H1 (cell line): ENCODE measurements around the gene AGBL1.

Experiments
- JUND ChIP-seq: IDR thresholded peaks from 2 replicates; pipeline ENCODE4 v1.6.1; 2011; ENCODE audit warnings: mild to moderate bottlenecking, improper control_type of control experiment, low read length
- KDM5A ChIP-seq: fragments of 200-600 bp; IDR thresholded peaks from 2 replicates; pipeline ENCODE4 v1.7.1; 2012; ENCODE audit warnings: mild to moderate bottlenecking, low read length, inconsistent platforms, mixed read lengths
- MAFK ChIP-seq: IDR thresholded peaks from 2 replicates; pipeline ENCODE4 v1.6.1; 2012; ENCODE audit warnings: low read depth, mild to moderate bottlenecking, improper control_type of control experiment, low read length
- PHF8 ChIP-seq: fragments of 200-600 bp; sonication (generic); conservative IDR thresholded peaks from 2 replicates; pipeline ENCODE4 v1.7.1; 2012; ENCODE audit warnings: low read depth, mild to moderate bottlenecking, inconsistent platforms, low read length, moderate library complexity
- POLR2A ChIP-seq, 2 experiments: IDR thresholded peaks; 1 replicate in 1 of 2; 2 replicates in 1 of 2; pipeline ENCODE4 v1.6.1; 2011; ENCODE audit warnings: low read depth in 2 of 2, low read length in 2 of 2, mild to moderate bottlenecking in 2 of 2; ENCODE audit errors: control extremely low read depth in 1 of 2
- SUZ12 ChIP-seq: fragments of 200-600 bp; sonication (generic); IDR thresholded peaks from 2 replicates; pipeline ENCODE4 v1.6.1; 2012; ENCODE audit warnings: mild to moderate bottlenecking, inconsistent platforms, low read length, moderate library complexity, mixed read lengths
- YY1 ChIP-seq: IDR thresholded peaks from 2 replicates; pipeline ENCODE4 v1.6.1; 2011; ENCODE audit warnings: low read depth, mild to moderate bottlenecking, low read length
- ZNF274 ChIP-seq: IDR thresholded peaks from 2 replicates; pipeline ENCODE4 v1.7.0; 2012; ENCODE audit warnings: low read length, borderline replicate concordance; ENCODE audit errors: extremely low read depth
- TF ChIP-seq, protein P1 (sequence below), 3 experiments: IDR thresholded peaks; 1 replicate in 2 of 3; 2 replicates in 1 of 3; pipeline versions ENCODE4 v1.5.1 to v1.6.1; 2011; ENCODE audit warnings: low read length in 3 of 3, mild to moderate bottlenecking in 3 of 3, inconsistent platforms in 2 of 3, low read depth in 1 of 3, moderate library complexity in 1 of 3; ENCODE audit not compliant: insufficient read depth in 1 of 3; ENCODE audit errors: control extremely low read depth in 1 of 3
- TF ChIP-seq, protein P2 (sequence below): IDR thresholded peaks from 2 replicates; pipeline ENCODE4 v1.6.1; 2012; ENCODE audit warnings: inconsistent platforms
- TF ChIP-seq, protein P3 (sequence below): fragments of 300-600 bp; sonication (generic); IDR thresholded peaks from 2 replicates; pipeline ENCODE4 v1.7.1; 2012; ENCODE audit warnings: low read length, moderate library complexity, mild to moderate bottlenecking, inconsistent platforms; ENCODE audit not compliant: insufficient replicate concordance

DNA sequence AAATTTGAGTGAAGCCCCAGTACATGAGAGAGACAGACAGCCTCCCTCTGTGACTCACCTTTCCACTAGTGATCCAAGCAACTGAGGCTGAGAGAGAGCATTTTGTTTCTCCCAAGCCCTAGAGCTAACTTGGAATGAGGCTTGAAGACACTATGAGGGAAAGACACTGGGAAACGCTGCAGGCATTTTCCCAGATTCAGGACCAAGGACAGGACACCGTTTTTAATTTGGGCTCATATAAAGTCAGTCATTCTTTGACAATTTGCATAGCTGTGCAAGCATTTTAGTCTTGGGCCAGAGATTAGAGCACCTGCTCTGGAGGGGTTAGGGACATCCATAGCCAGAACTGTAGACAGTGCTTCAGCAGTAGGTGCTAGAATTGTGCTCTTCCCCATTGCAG, 249.0 kb downstream of the AGBL1 start:
- TF ChIP-seq, protein P1, sequence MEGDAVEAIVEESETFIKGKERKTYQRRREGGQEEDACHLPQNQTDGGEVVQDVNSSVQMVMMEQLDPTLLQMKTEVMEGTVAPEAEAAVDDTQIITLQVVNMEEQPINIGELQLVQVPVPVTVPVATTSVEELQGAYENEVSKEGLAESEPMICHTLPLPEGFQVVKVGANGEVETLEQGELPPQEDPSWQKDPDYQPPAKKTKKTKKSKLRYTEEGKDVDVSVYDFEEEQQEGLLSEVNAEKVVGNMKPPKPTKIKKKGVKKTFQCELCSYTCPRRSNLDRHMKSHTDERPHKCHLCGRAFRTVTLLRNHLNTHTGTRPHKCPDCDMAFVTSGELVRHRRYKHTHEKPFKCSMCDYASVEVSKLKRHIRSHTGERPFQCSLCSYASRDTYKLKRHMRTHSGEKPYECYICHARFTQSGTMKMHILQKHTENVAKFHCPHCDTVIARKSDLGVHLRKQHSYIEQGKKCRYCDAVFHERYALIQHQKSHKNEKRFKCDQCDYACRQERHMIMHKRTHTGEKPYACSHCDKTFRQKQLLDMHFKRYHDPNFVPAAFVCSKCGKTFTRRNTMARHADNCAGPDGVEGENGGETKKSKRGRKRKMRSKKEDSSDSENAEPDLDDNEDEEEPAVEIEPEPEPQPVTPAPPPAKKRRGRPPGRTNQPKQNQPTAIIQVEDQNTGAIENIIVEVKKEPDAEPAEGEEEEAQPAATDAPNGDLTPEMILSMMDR (IDR thresholded peaks at IDR 0.05; ENCODE audit: control extremely low read depth in 1 of 3, insufficient read depth in 1 of 3, low read depth in 1 of 3, low read length in 3 of 3) = no peak
- TF ChIP-seq POLR2A (IDR thresholded peaks at IDR 0.05; ENCODE audit: control extremely low read depth in 1 of 2, low read depth in 2 of 2, low read length in 2 of 2) (no peak), YY1 (no peak), ZNF274 (no peak), PHF8 (no peak), MAFK (no peak), SUZ12 (no peak), JUND (no peak), KDM5A (no peak)
- TF ChIP-seq, protein P2, sequence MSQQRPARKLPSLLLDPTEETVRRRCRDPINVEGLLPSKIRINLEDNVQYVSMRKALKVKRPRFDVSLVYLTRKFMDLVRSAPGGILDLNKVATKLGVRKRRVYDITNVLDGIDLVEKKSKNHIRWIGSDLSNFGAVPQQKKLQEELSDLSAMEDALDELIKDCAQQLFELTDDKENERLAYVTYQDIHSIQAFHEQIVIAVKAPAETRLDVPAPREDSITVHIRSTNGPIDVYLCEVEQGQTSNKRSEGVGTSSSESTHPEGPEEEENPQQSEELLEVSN = no peak
- TF ChIP-seq, protein P3, sequence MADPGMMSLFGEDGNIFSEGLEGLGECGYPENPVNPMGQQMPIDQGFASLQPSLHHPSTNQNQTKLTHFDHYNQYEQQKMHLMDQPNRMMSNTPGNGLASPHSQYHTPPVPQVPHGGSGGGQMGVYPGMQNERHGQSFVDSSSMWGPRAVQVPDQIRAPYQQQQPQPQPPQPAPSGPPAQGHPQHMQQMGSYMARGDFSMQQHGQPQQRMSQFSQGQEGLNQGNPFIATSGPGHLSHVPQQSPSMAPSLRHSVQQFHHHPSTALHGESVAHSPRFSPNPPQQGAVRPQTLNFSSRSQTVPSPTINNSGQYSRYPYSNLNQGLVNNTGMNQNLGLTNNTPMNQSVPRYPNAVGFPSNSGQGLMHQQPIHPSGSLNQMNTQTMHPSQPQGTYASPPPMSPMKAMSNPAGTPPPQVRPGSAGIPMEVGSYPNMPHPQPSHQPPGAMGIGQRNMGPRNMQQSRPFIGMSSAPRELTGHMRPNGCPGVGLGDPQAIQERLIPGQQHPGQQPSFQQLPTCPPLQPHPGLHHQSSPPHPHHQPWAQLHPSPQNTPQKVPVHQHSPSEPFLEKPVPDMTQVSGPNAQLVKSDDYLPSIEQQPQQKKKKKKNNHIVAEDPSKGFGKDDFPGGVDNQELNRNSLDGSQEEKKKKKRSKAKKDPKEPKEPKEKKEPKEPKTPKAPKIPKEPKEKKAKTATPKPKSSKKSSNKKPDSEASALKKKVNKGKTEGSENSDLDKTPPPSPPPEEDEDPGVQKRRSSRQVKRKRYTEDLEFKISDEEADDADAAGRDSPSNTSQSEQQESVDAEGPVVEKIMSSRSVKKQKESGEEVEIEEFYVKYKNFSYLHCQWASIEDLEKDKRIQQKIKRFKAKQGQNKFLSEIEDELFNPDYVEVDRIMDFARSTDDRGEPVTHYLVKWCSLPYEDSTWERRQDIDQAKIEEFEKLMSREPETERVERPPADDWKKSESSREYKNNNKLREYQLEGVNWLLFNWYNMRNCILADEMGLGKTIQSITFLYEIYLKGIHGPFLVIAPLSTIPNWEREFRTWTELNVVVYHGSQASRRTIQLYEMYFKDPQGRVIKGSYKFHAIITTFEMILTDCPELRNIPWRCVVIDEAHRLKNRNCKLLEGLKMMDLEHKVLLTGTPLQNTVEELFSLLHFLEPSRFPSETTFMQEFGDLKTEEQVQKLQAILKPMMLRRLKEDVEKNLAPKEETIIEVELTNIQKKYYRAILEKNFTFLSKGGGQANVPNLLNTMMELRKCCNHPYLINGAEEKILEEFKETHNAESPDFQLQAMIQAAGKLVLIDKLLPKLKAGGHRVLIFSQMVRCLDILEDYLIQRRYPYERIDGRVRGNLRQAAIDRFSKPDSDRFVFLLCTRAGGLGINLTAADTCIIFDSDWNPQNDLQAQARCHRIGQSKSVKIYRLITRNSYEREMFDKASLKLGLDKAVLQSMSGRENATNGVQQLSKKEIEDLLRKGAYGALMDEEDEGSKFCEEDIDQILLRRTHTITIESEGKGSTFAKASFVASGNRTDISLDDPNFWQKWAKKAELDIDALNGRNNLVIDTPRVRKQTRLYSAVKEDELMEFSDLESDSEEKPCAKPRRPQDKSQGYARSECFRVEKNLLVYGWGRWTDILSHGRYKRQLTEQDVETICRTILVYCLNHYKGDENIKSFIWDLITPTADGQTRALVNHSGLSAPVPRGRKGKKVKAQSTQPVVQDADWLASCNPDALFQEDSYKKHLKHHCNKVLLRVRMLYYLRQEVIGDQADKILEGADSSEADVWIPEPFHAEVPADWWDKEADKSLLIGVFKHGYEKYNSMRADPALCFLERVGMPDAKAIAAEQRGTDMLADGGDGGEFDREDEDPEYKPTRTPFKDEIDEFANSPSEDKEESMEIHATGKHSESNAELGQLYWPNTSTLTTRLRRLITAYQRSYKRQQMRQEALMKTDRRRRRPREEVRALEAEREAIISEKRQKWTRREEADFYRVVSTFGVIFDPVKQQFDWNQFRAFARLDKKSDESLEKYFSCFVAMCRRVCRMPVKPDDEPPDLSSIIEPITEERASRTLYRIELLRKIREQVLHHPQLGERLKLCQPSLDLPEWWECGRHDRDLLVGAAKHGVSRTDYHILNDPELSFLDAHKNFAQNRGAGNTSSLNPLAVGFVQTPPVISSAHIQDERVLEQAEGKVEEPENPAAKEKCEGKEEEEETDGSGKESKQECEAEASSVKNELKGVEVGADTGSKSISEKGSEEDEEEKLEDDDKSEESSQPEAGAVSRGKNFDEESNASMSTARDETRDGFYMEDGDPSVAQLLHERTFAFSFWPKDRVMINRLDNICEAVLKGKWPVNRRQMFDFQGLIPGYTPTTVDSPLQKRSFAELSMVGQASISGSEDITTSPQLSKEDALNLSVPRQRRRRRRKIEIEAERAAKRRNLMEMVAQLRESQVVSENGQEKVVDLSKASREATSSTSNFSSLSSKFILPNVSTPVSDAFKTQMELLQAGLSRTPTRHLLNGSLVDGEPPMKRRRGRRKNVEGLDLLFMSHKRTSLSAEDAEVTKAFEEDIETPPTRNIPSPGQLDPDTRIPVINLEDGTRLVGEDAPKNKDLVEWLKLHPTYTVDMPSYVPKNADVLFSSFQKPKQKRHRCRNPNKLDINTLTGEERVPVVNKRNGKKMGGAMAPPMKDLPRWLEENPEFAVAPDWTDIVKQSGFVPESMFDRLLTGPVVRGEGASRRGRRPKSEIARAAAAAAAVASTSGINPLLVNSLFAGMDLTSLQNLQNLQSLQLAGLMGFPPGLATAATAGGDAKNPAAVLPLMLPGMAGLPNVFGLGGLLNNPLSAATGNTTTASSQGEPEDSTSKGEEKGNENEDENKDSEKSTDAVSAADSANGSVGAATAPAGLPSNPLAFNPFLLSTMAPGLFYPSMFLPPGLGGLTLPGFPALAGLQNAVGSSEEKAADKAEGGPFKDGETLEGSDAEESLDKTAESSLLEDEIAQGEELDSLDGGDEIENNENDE = no peak
